NCI-H2029 treated with DMSO at 0.1 percent for 48 hours (cell line): ENCODE results near the gene PVR.
"Not testable (repeated sequence)": the region's sequence is repeated elsewhere in the genome, so short reads cannot be mapped to it uniquely, and the experiment has no call there.

ENCODE experiments used
- DNase-seq: peaks from one replicate; lab custom pipeline; 2025; lab: John Stamatoyannopoulos, UW

The PVR gene

GRCh38 chr19:44700547-44700946 is 56.8 kb downstream of the PVR start:
- DNase-seq, result no peak

GRCh38 chr19:44701228-44701627 is 57.5 kb downstream of the PVR start:
- no peak for DNase-seq

- no peak for DNase-seq
These were observed 59.0 kb downstream of the PVR start for GRCh38 chr19:44702551-44703176.

- DNase-seq, result no peak
These were observed 59.8 kb downstream of the PVR start for GRCh38 chr19:44703336-44704078.

GRCh38 chr19:44704982-44705381 is 61.3 kb downstream of the PVR start:
- no peak for DNase-seq

- no peak for DNase-seq
These were observed 61.8 kb downstream of the PVR start for GRCh38 chr19:44705502-44706010.

- DNase-seq, result no peak
These were observed 63.0 kb downstream of the PVR start for GRCh38 chr19:44706506-44707236.

GRCh38 chr19:44707794-44708193 is 64.1 kb downstream of the PVR start:
- no peak for DNase-seq

GRCh38 chr19:44708940-44709339 is 65.2 kb downstream of the PVR start:
- DNase-seq, result no peak

GRCh38 chr19:44709434-44710266 is 65.9 kb downstream of the PVR start:
- DNase-seq, result not testable (repeated sequence)

- no peak for DNase-seq
These were observed 66.8 kb downstream of the PVR start for GRCh38 chr19:44710483-44710882.

- no peak for DNase-seq
These were observed 69.3 kb downstream of the PVR start for GRCh38 chr19:44712864-44713515.
